ENCODE results near the gene C9orf50. TPM values are rescaled to one million over a fixed set of nuclear protein-coding genes. Genes with fewer than 3 reads are reported as not detected.

C9orf50 gene
- total RNA-seq, 2 donors from 2014 or later = not detected

GRCh38 chr9:129629251-129629820 is 8.4 kb upstream of the C9orf50 start:
- ATAC-seq (replicated peaks) = no peak
- Mint-ChIP-seq H3K4me3 (no peak overlapping the region), H3K4me1 (peaks cover 32% of the 10 kb centered on the region), H3K27me3 (no peaks in the 10 kb centered on the region), H3K9me3 (no peaks in the 10 kb centered on the region), H3K36me3 (ENCODE audit: low read depth) (peaks cover 76% of the 10 kb centered on the region), H3K27ac (peak overlapping the region; percentile 38)

GRCh38 chr9:129628709-129629108 is 7.8 kb upstream of the C9orf50 start:
- no peak for ATAC-seq (replicated peaks)
- H3K27me3 Mint-ChIP-seq = no peaks in the 10 kb centered on the region
- H3K27ac Mint-ChIP-seq = peak overlapping the region; percentile 30
- no peaks in the 10 kb centered on the region for H3K9me3 Mint-ChIP-seq
- peaks cover 36% of the 10 kb centered on the region for H3K4me1 Mint-ChIP-seq
- peak overlapping the region; percentile 89 for H3K4me3 Mint-ChIP-seq
- peaks cover 71% of the 10 kb centered on the region for H3K36me3 Mint-ChIP-seq (ENCODE audit: low read depth)

DNA sequence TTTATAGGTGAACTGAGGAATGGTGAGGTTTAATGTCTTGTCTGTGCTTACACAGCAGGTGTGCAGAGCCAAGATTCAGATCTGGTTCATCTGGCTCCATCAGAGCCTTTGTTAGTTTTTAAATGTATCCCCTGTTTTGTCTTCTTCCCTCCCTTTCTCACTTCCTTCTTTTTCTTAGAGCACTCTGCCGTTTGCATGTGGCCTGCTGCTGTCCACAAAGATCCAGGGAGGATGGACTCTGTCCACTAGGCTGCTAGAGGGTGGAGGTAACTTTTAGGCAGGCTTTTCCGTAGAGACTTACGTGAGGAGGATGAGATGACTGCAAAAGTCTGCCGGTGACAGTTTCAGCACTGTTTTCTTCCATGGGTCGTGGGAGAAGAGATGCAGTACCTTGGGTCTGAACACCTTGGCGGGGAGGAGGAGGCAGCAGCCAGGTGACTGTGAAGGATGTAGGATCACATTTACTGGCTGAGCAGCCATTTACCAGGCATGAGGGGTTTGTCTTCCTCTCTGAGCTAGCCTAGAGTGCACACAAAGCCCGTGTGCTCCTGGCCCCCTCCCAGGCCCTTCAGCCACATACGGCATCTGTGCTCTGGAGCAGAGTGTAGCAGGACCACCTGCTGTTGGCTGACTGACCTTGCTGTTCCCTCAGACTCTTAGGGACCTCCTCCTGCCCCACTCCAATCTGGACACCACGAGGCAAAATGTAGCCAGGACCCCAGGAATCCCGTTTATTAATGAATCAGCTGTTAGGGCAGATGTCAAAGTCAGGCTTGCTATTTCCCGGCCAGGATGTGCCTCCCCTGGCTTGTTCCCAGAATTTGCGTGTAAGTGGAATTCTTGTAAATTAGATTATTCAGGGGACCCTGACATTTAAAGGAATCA is 6.9 kb upstream of the C9orf50 start:
- Mint-ChIP-seq H3K4me1 (peaks cover 36% of the 10 kb centered on the region), H3K36me3 (ENCODE audit: low read depth) (peaks cover 62% of the 10 kb centered on the region), H3K9me3 (no peaks in the 10 kb centered on the region), H3K27ac (peak overlapping the region; percentile 85), H3K27me3 (no peaks in the 10 kb centered on the region), H3K4me3 (peak overlapping the region; percentile 89)
- no peak for ATAC-seq (replicated peaks)

DNA sequence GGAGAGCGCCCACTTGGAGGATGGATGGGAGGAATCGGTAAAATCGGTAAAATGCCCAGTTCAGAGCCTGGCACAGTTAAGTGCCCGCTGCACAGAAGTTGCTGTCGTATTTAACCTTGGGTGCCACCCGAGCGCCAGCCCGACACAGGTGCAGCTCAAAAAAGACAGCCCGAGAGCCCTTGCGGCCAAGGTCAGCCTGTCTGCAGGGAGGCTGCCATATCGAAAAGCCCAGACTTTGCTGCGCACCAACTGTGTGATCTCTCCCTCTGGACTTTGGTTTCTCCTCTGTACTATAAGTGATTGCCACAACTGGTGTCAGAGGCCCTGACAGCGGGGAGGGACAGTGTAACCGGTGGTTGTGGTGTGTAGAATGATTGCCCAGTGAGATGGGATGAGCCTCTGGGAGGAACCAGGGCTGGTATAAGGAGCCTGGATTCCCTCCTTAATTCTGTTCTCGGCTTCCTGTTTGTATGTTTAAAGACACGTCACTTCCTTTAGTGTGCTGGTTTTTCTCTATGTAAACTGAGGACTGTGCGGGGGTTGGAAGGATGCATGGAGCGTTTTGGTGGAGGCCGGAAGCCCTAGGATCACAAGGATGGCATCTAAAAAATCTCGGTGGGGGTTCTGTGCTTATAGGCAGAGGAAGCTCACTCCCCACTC is 5.9 kb upstream of the C9orf50 start:
- H3K36me3 Mint-ChIP-seq (ENCODE audit: low read depth) = peaks cover 51% of the 10 kb centered on the region
- H3K27me3 Mint-ChIP-seq = no peaks in the 10 kb centered on the region
- peak overlapping the region; percentile 89 for H3K4me3 Mint-ChIP-seq
- no peaks in the 10 kb centered on the region for H3K9me3 Mint-ChIP-seq
- peaks cover 34% of the 10 kb centered on the region for H3K4me1 Mint-ChIP-seq
- ATAC-seq (replicated peaks) = peak; percentile 30
- peak overlapping the region; percentile 85 for H3K27ac Mint-ChIP-seq

DNA sequence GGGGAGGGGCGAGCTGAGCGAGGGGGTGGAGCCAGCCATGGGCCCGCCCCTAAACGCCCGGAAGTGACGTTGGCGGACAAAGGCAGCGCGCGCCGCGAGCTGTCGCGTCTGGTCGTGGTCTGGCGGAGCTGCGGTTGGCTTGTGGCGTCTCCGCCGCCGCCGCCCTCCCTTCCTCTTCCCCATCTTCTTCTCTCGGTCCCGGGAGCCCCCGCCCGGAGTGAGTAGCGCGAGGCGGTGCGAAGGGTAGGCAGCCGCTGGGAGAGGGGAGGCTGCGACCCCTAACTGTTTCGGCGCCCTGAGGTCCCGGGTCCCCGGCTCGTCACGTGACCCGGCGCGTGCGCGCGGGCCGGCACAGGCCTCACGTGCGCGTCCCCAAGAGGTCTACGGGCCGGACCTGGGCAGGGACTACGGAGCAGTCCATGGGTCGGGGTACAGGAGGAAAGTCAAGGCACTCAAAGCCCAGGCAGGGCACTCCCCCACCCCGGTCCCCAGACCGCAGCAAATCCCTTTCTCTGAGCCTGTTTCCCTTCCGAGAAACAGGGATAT is 5.3 kb upstream of the C9orf50 start, which contains the start of gene NTMT1:
Gene NTMT1 (plus strand): TSS at position 85 of the 546 bp plus-strand sequence. CDS start 6,541 bp downstream, outside the sequence.
- Mint-ChIP-seq H3K36me3 (ENCODE audit: low read depth) (peaks cover 45% of the 10 kb centered on the region), H3K27ac (peak within 1 kb of the TSS; percentile 87), H3K9me3 (no peaks in the 10 kb centered on the region), H3K27me3 (peaks cover 3% of the 10 kb centered on the region), H3K4me3 (peak within 1 kb of the TSS; percentile 89), H3K4me1 (peaks cover 28% of the 10 kb centered on the region)
- peak; percentile 88 for ATAC-seq (replicated peaks)

DNA sequence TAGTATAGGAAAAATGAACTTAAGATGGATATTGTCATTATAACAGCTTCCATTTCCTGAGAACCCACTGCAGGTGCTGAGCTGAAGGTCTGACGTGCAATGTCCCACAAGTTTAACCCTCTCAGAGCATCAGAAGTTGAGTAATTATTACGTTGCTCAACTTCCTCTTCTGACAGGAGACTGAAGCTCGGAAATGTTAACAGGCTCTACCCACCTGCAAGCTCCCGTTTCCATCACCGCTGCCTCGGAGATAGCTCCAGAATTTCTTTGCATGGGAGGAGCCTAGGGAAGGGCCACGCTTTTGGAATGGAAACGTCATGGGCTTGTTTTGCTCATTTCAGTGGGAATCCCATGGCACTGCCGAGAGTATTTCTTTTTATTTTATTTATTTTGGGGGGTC is 4.0 kb upstream of the C9orf50 start:
- peak; percentile 37 for ATAC-seq (replicated peaks)
- Mint-ChIP-seq H3K36me3 (ENCODE audit: low read depth) (peaks cover 40% of the 10 kb centered on the region), H3K27me3 (peaks cover 6% of the 10 kb centered on the region), H3K4me1 (peaks cover 23% of the 10 kb centered on the region), H3K9me3 (no peaks in the 10 kb centered on the region), H3K4me3 (peak overlapping the region; percentile 89), H3K27ac (peak overlapping the region; percentile 87)

GRCh38 chr9:129624168-129624759 is 3.4 kb upstream of the C9orf50 start:
- ATAC-seq (replicated peaks) = peak; percentile 23
- peaks cover 20% of the 10 kb centered on the region for H3K4me1 Mint-ChIP-seq
- H3K27me3 Mint-ChIP-seq = peaks cover 7% of the 10 kb centered on the region
- peak overlapping the region; percentile 72 for H3K27ac Mint-ChIP-seq
- peaks cover 33% of the 10 kb centered on the region for H3K36me3 Mint-ChIP-seq (ENCODE audit: low read depth)
- peak overlapping the region; percentile 89 for H3K4me3 Mint-ChIP-seq
- H3K9me3 Mint-ChIP-seq = no peaks in the 10 kb centered on the region

GRCh38 chr9:129623331-129623730 is 2.4 kb upstream of the C9orf50 start:
- peaks cover 14% of the 10 kb centered on the region for H3K27me3 Mint-ChIP-seq
- ATAC-seq (replicated peaks) = no peak
- H3K4me1 Mint-ChIP-seq = peaks cover 19% of the 10 kb centered on the region
- H3K36me3 Mint-ChIP-seq (ENCODE audit: low read depth) = peaks cover 24% of the 10 kb centered on the region
- no peaks in the 10 kb centered on the region for H3K9me3 Mint-ChIP-seq
- no peak overlapping the region for H3K4me3 Mint-ChIP-seq
- H3K27ac Mint-ChIP-seq = no peak overlapping the region

DNA sequence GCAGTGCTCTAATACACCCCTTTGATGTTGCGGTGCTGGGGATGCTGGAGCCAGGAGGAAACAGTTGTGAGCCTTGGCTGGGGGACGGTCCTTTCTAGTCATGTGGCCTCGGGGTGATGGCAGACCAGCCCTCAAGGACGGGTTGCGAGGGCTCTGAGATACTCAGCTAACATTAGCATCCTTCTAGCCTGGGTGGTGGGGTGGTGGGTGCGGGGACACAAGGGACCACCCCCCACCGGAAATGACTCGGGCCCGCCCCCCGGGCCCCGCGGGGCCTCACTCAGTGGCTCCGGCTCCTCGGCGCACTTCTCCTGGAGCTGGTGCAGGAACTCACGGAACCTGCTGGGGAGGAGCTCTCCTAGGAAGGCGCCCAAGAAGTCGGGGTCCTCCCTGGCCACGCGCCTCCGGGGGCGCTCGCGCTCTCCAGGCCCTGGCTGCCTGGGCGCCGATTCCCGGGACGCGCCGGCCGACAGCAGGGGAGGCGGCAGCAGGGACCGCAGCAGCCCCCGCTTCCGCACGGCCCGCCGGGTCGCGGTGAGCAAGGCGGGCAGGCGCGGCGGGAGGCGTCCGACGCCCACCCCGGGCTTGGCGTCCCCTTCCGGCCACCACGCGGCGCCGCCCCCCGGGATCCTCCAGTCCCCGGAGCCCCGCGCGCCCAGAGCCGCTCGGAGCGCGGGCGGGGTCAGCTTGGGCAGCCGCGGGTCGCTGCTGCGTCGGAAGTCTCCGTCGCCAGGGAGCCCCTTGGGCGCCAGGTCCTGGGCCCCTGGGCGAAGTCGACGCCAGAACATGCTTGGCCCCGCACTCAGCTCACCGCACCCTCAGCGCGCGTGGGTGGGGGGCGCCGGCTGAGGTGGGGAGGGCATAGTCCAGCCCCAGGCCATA is 873 bp downstream of the C9orf50 start:
- H3K4me1 Mint-ChIP-seq = peaks cover 9% of the 10 kb centered on the region
- ATAC-seq (replicated peaks) = no peak
- H3K27ac Mint-ChIP-seq = no peak overlapping the region
- H3K4me3 Mint-ChIP-seq = peak overlapping the region; percentile 3
- peaks cover 17% of the 10 kb centered on the region for H3K27me3 Mint-ChIP-seq
- H3K9me3 Mint-ChIP-seq = no peaks in the 10 kb centered on the region
- H3K36me3 Mint-ChIP-seq (ENCODE audit: low read depth) = peaks cover 2% of the 10 kb centered on the region

- Mint-ChIP-seq H3K9me3 (no peaks in the 10 kb centered on the region), H3K27ac (no peak overlapping the region), H3K4me3 (no peak overlapping the region), H3K27me3 (peaks cover 17% of the 10 kb centered on the region), H3K36me3 (ENCODE audit: low read depth) (no peaks in the 10 kb centered on the region), H3K4me1 (peaks cover 4% of the 10 kb centered on the region)
- ATAC-seq (replicated peaks) = peak; percentile 24
Measured at GRCh38 chr9:129617167-129617566, 3.7 kb downstream of the C9orf50 start.

DNA sequence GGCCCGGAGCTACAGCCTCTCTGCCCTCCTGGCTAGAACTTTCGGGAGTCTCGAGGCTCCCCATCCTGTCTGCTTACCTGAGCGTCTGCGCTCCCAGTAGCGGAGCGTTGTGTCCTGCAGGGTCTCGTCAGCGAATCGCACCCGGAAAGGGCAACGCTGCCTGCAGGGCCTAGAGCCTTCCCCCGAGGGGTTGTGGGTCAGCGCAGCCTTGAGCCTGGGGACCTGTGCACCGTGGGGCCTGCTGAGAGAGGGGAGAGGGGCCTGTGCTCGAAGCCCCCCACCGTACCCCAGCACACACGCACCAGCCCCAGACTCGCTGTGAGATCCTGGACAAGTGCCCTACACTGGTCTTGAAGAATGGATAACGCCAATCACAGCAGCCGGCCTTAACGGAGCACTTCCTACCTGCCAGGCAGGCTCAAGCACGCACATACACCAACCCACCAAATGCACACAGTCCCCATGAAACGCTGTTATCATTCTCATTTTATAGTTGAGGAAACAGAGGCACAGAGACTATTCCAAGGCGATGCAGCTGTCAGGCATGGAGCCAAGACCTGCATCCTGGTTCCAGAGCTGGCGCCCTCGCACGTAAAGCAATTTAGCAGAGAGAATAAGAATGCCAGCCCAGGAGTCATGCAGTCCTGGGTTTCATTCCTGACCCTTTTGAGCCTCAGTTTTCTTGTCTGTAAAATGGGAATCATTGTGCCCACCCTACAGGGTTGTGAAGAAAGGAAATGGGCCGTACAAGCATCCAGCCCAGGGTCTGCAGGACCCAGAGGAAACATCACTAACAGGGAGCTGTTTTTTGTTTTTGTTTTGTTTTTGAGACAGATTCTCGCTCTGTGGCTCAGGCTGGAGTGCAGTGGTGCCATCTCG is 5.3 kb downstream of the C9orf50 start:
- H3K27me3 Mint-ChIP-seq = peaks cover 10% of the 10 kb centered on the region
- no peak overlapping the region for H3K4me3 Mint-ChIP-seq
- H3K4me1 Mint-ChIP-seq = peaks cover 4% of the 10 kb centered on the region
- H3K27ac Mint-ChIP-seq = no peak overlapping the region
- H3K9me3 Mint-ChIP-seq = no peaks in the 10 kb centered on the region
- H3K36me3 Mint-ChIP-seq (ENCODE audit: low read depth) = no peaks in the 10 kb centered on the region
- ATAC-seq (replicated peaks) = no peak

- no peak overlapping the region for H3K4me3 Mint-ChIP-seq
- ATAC-seq (replicated peaks) = no peak
- H3K36me3 Mint-ChIP-seq (ENCODE audit: low read depth) = no peaks in the 10 kb centered on the region
- H3K27ac Mint-ChIP-seq = no peak overlapping the region
- no peaks in the 10 kb centered on the region for H3K9me3 Mint-ChIP-seq
- peaks cover 10% of the 10 kb centered on the region for H3K27me3 Mint-ChIP-seq
- peaks cover 5% of the 10 kb centered on the region for H3K4me1 Mint-ChIP-seq
Measured at GRCh38 chr9:129614932-129615331, 6.0 kb downstream of the C9orf50 start.

All from activated T-helper 17 cell treated with anti-CD3 and anti-CD28 coated beads, Interleukin-2, amount 50 U/mL, for 72 hours (primary cell).